Activated CD8-positive, alpha-beta memory T cell treated with anti-CD3 and anti-CD28 coated beads for 36 hours (primary cell): ENCODE results near the gene CCBE1. TPM values are rescaled to one million over a fixed set of nuclear protein-coding genes. Genes with fewer than 3 reads are reported as not detected.
"Not testable (repeated sequence)": the region's sequence is repeated elsewhere in the genome, so short reads cannot be mapped to it uniquely, and the experiment has no call there.

Experiments used
- CTCF ChIA-PET: fragments of 350-600 bp; sonication (Branson Sonifier 250); formaldehyde crosslinking; loops from one replicate; lab custom pipeline; 2021; ENCODE audit warnings: antibody characterized with exemption; lab: Charles Lee
- POLR2A ChIA-PET: fragments of 350-600 bp; sonication (Branson Sonifier 250); formaldehyde crosslinking; loops from one replicate; lab custom pipeline; 2021; ENCODE audit warnings: antibody characterized with exemption; lab: Charles Lee
- total RNA-seq, 2 experiments: library from RNA; stranded (reverse); gene quantifications; one replicate each; pipeline ENCODE4 v1.2.3, GENCODE V29; 2021

Gene CCBE1
- total RNA-seq, 2 experiments from 2014 or later: not detected

- POLR2A ChIA-PET: no interaction called here
- CTCF ChIA-PET: no interaction called here
Measured at GRCh38 chr18:59718108-59718463, 20.9 kb upstream of the CCBE1 start.

GRCh38 chr18:59717291-59717690 lies 20.1 kb upstream of the CCBE1 start:
- ChIA-PET POLR2A (no interaction called here), CTCF (no interaction called here)

GRCh38 chr18:59715966-59716369 lies 18.7 kb upstream of the CCBE1 start:
- ChIA-PET POLR2A (no interaction called here), CTCF (interaction anchor here (0.6 to 1.0 kb wide), 3 partner anchors 19 to 147 kb away, joined by 3 to 4 read pairs (median 3); partner anchors contain the start of gene CCBE1)

GRCh38 chr18:59715445-59715844 lies 18.2 kb upstream of the CCBE1 start:
- POLR2A ChIA-PET: no interaction called here
- CTCF ChIA-PET: interaction anchor here (0.6 kb wide), 1 partner anchor 148 kb away, joined by 4 read pairs; no protein-coding TSS in a partner anchor

- POLR2A ChIA-PET, CTCF ChIA-PET: not testable (repeated sequence)
Measured at GRCh38 chr18:59714096-59714495, 16.9 kb upstream of the CCBE1 start.

GRCh38 chr18:59712311-59712710 lies 15.1 kb upstream of the CCBE1 start:
- POLR2A ChIA-PET: no interaction called here
- CTCF ChIA-PET: no interaction called here

- POLR2A ChIA-PET: no interaction called here
- CTCF ChIA-PET: interaction anchor here (0.6 kb wide), 1 partner anchor 18 kb away, joined by 6 read pairs; no protein-coding TSS in a partner anchor
Measured at GRCh38 chr18:59708988-59709387, 11.8 kb upstream of the CCBE1 start.

- ChIA-PET CTCF (no interaction called here), POLR2A (no interaction called here)
Measured at GRCh38 chr18:59707306-59707705, 10.1 kb upstream of the CCBE1 start.

- ChIA-PET POLR2A (no interaction called here), CTCF (no interaction called here)
Measured at GRCh38 chr18:59706499-59706898, 9.3 kb upstream of the CCBE1 start.

GRCh38 chr18:59705145-59705544 lies 7.9 kb upstream of the CCBE1 start:
- POLR2A ChIA-PET: no interaction called here
- CTCF ChIA-PET: no interaction called here

GRCh38 chr18:59704146-59704545 lies 6.9 kb upstream of the CCBE1 start:
- ChIA-PET CTCF (no interaction called here), POLR2A (no interaction called here)

GRCh38 chr18:59701272-59701671 lies 4.0 kb upstream of the CCBE1 start:
- POLR2A ChIA-PET: no interaction called here
- CTCF ChIA-PET: no interaction called here

- ChIA-PET CTCF (no interaction called here), POLR2A (no interaction called here)
Measured at GRCh38 chr18:59700535-59700967, 3.3 kb upstream of the CCBE1 start.

- POLR2A ChIA-PET: no interaction called here
Measured at GRCh38 chr18:59699750-59700534, 2.7 kb upstream of the CCBE1 start.

GRCh38 chr18:59699061-59699460 lies 1.8 kb upstream of the CCBE1 start:
- POLR2A ChIA-PET: no interaction called here
- CTCF ChIA-PET: no interaction called here

More at GRCh38 chr18:59699750-59700534, 2.7 kb upstream of the CCBE1 start:
- CTCF ChIA-PET: no interaction called here

GRCh38 chr18:59696311-59697235 lies 650 bp downstream of the CCBE1 start:
- CTCF ChIA-PET: interaction anchor here (1.0 to 1.7 kb wide), 4 partner anchors 12 to 127 kb away, joined by 3 to 6 read pairs (median 4); no protein-coding TSS in a partner anchor

GRCh38 chr18:59695551-59695950 lies 1.7 kb downstream of the CCBE1 start:
- POLR2A ChIA-PET: no interaction called here
- CTCF ChIA-PET: no interaction called here

More at GRCh38 chr18:59696311-59697235, 650 bp downstream of the CCBE1 start:
- POLR2A ChIA-PET: no interaction called here

- CTCF ChIA-PET: no interaction called here
- POLR2A ChIA-PET: no interaction called here
Measured at GRCh38 chr18:59694824-59695223, 2.4 kb downstream of the CCBE1 start.

GRCh38 chr18:59691996-59692395 lies 5.2 kb downstream of the CCBE1 start:
- CTCF ChIA-PET: no interaction called here
- POLR2A ChIA-PET: no interaction called here

GRCh38 chr18:59690996-59691395 lies 6.2 kb downstream of the CCBE1 start:
- ChIA-PET CTCF (interaction anchor here (0.6 kb wide), 1 partner anchor 18 kb away, joined by 6 read pairs; no protein-coding TSS in a partner anchor), POLR2A (no interaction called here)
